Measurements from ENCODE around the gene CAMTA1.

Gene CAMTA1

GRCh38 chr1:7387053-7387927 is 602.0 kb downstream of the CAMTA1 start:
- DNase-seq (ENCODE audit: low read depth) = no peak

GRCh38 chr1:7388141-7388487 is 602.9 kb downstream of the CAMTA1 start:
- DNase-seq (ENCODE audit: low read depth) = no peak

GRCh38 chr1:7388488-7389185 is 603.4 kb downstream of the CAMTA1 start:
- no peak for DNase-seq (ENCODE audit: low read depth)

GRCh38 chr1:7389201-7389905 is 604.1 kb downstream of the CAMTA1 start:
- DNase-seq (ENCODE audit: low read depth) = no peak

GRCh38 chr1:7389906-7390603 is 604.8 kb downstream of the CAMTA1 start:
- DNase-seq (ENCODE audit: low read depth) = no peak

GRCh38 chr1:7390604-7391000 is 605.3 kb downstream of the CAMTA1 start:
- no peak for DNase-seq (ENCODE audit: low read depth)

GRCh38 chr1:7393136-7393535 is 607.9 kb downstream of the CAMTA1 start:
- DNase-seq (ENCODE audit: low read depth) = no peak

- DNase-seq (ENCODE audit: low read depth) = no peak
Observed at GRCh38 chr1:7395251-7395650, 610.0 kb downstream of the CAMTA1 start.

GRCh38 chr1:7398982-7399381 is 613.7 kb downstream of the CAMTA1 start:
- no peak for DNase-seq (ENCODE audit: low read depth)

GRCh38 chr1:7399514-7400125 is 614.4 kb downstream of the CAMTA1 start:
- DNase-seq (ENCODE audit: low read depth) = no peak

- no peak for DNase-seq (ENCODE audit: low read depth)
Observed at GRCh38 chr1:7400566-7400965, 615.3 kb downstream of the CAMTA1 start.

- DNase-seq (ENCODE audit: low read depth) = no peak
Observed at GRCh38 chr1:7401814-7402547, 616.7 kb downstream of the CAMTA1 start.

- no peak for DNase-seq (ENCODE audit: low read depth)
Observed at GRCh38 chr1:7402548-7402850, 617.2 kb downstream of the CAMTA1 start.

GRCh38 chr1:7403265-7404045 is 618.2 kb downstream of the CAMTA1 start:
- no peak for DNase-seq (ENCODE audit: low read depth)

- DNase-seq (ENCODE audit: low read depth) = no peak
Observed at GRCh38 chr1:7404046-7404742, 618.9 kb downstream of the CAMTA1 start.

GRCh38 chr1:7405844-7406500 is 620.7 kb downstream of the CAMTA1 start:
- no peak for DNase-seq (ENCODE audit: low read depth)

GRCh38 chr1:7406641-7407543 is 621.6 kb downstream of the CAMTA1 start:
- no peak for DNase-seq (ENCODE audit: low read depth)

- DNase-seq (ENCODE audit: low read depth) = no peak
Observed at GRCh38 chr1:7407544-7407895, 622.3 kb downstream of the CAMTA1 start.
